Stimulated activated CD4-positive, alpha-beta T cell treated with anti-CD3 and anti-CD28 coated beads, Interleukin-4, amount 100 ng/mL, for 48 hours (primary cell): ENCODE data around the gene SLC1A4.

Experiments
- DNase-seq, 2 donors: peaks; one replicate each; pipeline ENCODE4 v3.0.0-alpha.2; 2020; ENCODE audit warnings: low read depth in 2 of 2

SLC1A4 gene

DNA sequence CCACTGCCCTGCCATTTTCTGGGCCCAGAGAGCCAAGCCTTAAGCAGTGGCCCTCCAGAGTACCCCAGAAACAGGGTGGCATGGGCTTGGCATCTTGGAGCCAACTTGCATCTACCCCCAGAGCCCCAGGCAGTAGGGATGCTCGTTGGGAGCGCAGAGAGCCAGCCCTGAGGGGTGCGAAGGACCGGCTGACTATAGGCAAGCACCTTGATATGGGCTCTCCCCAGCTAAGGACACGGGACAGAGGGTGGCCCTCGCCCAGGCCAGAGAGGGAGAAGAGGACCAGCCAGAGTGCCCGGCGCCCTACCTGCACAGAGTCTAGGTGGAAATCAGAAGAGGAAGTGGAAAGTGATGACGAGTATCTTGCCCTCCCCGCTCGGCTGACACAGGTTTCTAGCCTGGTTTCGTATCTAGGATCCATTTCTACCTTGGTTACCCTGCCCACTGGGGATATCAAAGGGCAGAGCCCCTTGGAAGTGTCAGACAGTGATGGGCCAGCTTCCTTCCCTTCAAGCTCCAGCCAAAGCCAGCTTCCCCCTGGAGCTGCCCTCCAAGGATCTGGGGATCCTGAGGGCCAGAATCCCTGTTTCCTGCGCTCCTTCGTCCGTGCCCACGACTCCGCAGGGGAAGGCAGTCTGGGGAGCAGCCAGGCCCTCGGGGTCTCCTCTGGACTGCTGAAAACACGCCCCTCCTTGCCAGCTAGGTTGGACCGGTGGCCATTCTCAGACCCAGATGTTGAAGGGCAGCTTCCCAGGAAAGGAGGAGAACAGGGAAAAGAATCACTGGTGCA is 83.2 kb downstream of the SLC1A4 start:
- no peak for DNase-seq
